ENCODE measurements around the gene CFAP57. TPM values are rescaled to one million over a fixed set of nuclear protein-coding genes. Genes with fewer than 3 reads are reported as not detected.

Gene CFAP57
- total and polyA plus RNA-seq, 2 of the 13 experiments (the other 11 are each of a cell fraction or from before 2014, with no cell fraction given), result 0.01 TPM; not detected in 1

DNA sequence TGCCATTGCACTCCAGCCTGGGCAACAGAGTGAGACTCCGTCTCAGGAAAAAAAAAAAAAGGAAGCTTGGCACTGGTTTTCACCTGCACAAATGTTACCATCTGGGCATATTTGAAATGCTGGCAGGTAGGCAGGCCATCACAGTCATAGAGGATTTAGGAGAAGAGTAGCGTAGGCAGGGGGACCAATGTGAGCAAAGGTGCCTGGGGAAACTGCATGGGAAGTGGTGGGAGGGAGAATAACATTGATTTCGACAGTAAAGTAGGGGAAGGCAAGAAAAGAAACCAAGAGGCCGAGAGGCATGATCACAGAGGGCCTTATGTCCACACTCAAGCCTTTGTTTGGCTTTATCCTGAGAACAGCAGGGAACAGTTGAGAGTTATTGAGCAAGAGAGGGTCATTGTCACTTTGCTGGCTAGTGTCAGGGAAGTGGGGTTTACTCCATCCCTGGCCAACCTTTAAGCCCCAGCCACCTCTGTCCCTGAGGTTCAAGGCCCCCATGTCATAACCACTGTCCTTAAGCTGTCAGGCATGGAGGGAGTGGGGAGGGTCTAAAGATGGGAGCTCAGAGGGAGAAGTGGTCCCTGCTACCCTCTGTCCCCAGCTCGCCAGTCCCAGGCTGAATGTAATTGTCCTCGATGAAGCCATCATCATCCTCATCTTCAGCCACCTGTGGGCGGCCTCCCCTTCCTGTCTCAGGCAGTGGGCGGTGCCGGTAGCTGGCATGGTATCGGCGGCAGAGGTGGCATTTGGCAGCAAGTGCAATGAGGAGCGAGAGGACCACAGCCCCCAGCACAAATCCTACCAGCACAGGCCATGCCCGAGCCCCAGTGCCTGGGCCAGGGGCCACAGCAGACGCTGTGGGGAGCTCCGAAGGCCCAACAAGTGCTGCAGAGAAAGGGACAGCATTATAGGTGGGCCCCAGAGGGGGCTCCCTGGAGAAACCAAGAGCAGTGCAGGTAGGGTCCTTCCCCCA is 110.4 kb downstream of the CFAP57 start:
- 57% methylated on average over 14 of the region's 15 CpGs for WGBS (ENCODE audit: low lambda C conversion rate)
- Histone ChIP-seq H2AFZ (ENCODE audit: low read length) (no peak overlapping the region), H3K4me1 (ENCODE audit: insufficient read depth, low read length) (peaks cover 90% of the 10 kb centered on the region), H3K79me2 (ENCODE audit: insufficient read depth, low read length) (no peaks in the 10 kb centered on the region), H3K9me3 (ENCODE audit: low read length) (no peaks in the 10 kb centered on the region), H3K4me3 (replicated peaks in 1 of 3; ENCODE audit: insufficient read depth in 1 of 3, low read depth in 2 of 3, low read length in 3 of 3) (peak overlapping the region in 1 of 3 experiments; percentile 9; a peak in 1 of 6 replicates), H3K27ac (ENCODE audit: extremely low read length, insufficient read depth, low read length) (peak overlapping the region; percentile 63), H3K4me2 (ENCODE audit: low read depth, low read length) (peak overlapping the region; percentile 54), H4K20me1 (ENCODE audit: insufficient read depth, low read length) (no peaks in the 10 kb centered on the region), H3K36me3 (replicated peaks in 1 of 2; ENCODE audit: control insufficient read depth in 1 of 2, insufficient read depth in 2 of 2, low read length in 2 of 2) (no peaks in the 10 kb centered on the region), H3K27me3 (ENCODE audit: control insufficient read depth in 1 of 2, insufficient read depth in 2 of 2, low read length in 2 of 2) (0 out of 5 replicates have a peak, but pooled peaks cover 0 to 4% of the 10 kb centered on the region in 2 experiments), H3K9ac (ENCODE audit: insufficient read depth, low read depth, low read length) (no peak overlapping the region)
- ChIA-PET POLR2A (interaction anchor here (0.9 to 1.4 kb wide), 3 partner anchors 15 to 66 kb away, joined by 3 to 7 read pairs (median 4); no protein-coding TSS in a partner anchor), CTCF (ENCODE audit: low intra/inter-chr PET ratio, low total read pairs) (no interaction called here)
- DNase-seq (ENCODE audit: low spot score), result peak; percentile 90
- intact Hi-C loops (cut with micrococcal nuclease; ENCODE audit: unreplicated experiment), result no loop called here
- in situ Hi-C loops (cut with HindIII; ENCODE audit: extremely low pct_ligation_motif_present, low pct_unique_long_range_greater_than_20kb), result no loop called here
- FAIRE-seq, result peak; percentile 97
- BruUV-seq (replicated peaks), result no TSS peak
- peak; percentile 79 for ATAC-seq
- TF ChIP-seq, protein P1, sequence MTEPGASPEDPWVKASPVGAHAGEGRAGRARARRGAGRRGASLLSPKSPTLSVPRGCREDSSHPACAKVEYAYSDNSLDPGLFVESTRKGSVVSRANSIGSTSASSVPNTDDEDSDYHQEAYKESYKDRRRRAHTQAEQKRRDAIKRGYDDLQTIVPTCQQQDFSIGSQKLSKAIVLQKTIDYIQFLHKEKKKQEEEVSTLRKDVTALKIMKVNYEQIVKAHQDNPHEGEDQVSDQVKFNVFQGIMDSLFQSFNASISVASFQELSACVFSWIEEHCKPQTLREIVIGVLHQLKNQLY (CRISPR knock-in tag; IDR thresholded peaks at IDR 0.05), result peak; percentile 61; the same call in 1 of the 2 replicates
- 0 out of 2 replicates have a peak, but pooled peaks have one; percentile 29 for TF ChIP-seq MED13 (CRISPR knock-in tag; IDR thresholded peaks at IDR 0.05)
- peak; percentile 83; the same call in 1 of the 2 replicates for TF ChIP-seq PITX1 (CRISPR knock-in tag; IDR thresholded peaks at IDR 0.05)
- TF ChIP-seq CHD4 (IDR thresholded peaks at IDR 0.05; ENCODE audit: borderline replicate concordance, low read length), result peak; percentile 37; the same call in 1 of the 2 replicates
- TF ChIP-seq KDM2A (CRISPR knock-in tag; IDR thresholded peaks at IDR 0.05; ENCODE audit: borderline replicate concordance, low read depth), result 0 out of 2 replicates have a peak, but pooled peaks have one; percentile 14
- no peak for TF ChIP-seq RARG (CRISPR knock-in tag; IDR thresholded peaks at IDR 0.05; ENCODE audit: low read depth)
- peak; percentile 82 for TF ChIP-seq ZNF331 (CRISPR knock-in tag; IDR thresholded peaks at IDR 0.05)
- no peak for TF ChIP-seq ZNF577 (CRISPR knock-in tag; IDR thresholded peaks at IDR 0.05; ENCODE audit: borderline replicate concordance, low read depth)
- peak; percentile 84; the same call in 1 of the 2 replicates for TF ChIP-seq NCOA1 (CRISPR knock-in tag; IDR thresholded peaks at IDR 0.05)
- TF ChIP-seq, protein P2, sequence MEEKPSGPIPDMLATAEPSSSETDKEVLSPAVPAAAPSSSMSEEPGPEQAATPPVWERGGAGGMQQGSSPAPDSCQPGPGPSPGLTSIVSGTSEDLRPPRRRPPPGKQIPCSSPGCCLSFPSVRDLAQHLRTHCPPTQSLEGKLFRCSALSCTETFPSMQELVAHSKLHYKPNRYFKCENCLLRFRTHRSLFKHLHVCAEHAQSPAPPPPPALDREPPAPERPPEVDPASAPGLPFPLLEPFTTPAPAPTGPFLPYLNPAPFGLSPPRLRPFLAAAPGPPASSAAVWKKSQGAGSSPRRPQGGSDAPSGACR (CRISPR knock-in tag; IDR thresholded peaks at IDR 0.05), result no peak
- peak; percentile 90 for TF ChIP-seq ZNF644 (CRISPR knock-in tag; IDR thresholded peaks at IDR 0.05; ENCODE audit: low read depth)
- TF ChIP-seq SOX13 (IDR thresholded peaks at IDR 0.05), result peak; percentile 95
- TF ChIP-seq SOX13 (CRISPR knock-in tag; conservative IDR thresholded peaks at IDR 0.05 in 1 of 2, IDR thresholded peaks at IDR 0.05 in 1 of 2), result peak in 1 of 2 experiments; percentile 99; a peak in 2 of 4 replicates
- TF ChIP-seq TEAD3 (CRISPR knock-in tag; optimal IDR thresholded peaks at IDR 0.05; ENCODE audit: borderline replicate concordance), result peak; percentile 34
- TF ChIP-seq, protein P3, sequence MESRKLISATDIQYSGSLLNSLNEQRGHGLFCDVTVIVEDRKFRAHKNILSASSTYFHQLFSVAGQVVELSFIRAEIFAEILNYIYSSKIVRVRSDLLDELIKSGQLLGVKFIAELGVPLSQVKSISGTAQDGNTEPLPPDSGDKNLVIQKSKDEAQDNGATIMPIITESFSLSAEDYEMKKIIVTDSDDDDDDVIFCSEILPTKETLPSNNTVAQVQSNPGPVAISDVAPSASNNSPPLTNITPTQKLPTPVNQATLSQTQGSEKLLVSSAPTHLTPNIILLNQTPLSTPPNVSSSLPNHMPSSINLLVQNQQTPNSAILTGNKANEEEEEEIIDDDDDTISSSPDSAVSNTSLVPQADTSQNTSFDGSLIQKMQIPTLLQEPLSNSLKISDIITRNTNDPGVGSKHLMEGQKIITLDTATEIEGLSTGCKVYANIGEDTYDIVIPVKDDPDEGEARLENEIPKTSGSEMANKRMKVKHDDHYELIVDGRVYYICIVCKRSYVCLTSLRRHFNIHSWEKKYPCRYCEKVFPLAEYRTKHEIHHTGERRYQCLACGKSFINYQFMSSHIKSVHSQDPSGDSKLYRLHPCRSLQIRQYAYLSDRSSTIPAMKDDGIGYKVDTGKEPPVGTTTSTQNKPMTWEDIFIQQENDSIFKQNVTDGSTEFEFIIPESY (CRISPR knock-in tag; IDR thresholded peaks at IDR 0.05), result 0 out of 2 replicates have a peak, but pooled peaks have one; percentile 17
- 0 out of 2 replicates have a peak, but pooled peaks have one; percentile 70 for TF ChIP-seq ZMYM3 (CRISPR knock-in tag; IDR thresholded peaks at IDR 0.05)
- peak; percentile 66 for TF ChIP-seq FOSL2 (CRISPR knock-in tag; IDR thresholded peaks at IDR 0.05)
- TF ChIP-seq KLF12 (CRISPR knock-in tag; IDR thresholded peaks at IDR 0.05; ENCODE audit: borderline replicate concordance), result no peak
- peak; percentile 96 for TF ChIP-seq GATAD2A (CRISPR knock-in tag; IDR thresholded peaks at IDR 0.05)
- TF ChIP-seq, protein P4, sequence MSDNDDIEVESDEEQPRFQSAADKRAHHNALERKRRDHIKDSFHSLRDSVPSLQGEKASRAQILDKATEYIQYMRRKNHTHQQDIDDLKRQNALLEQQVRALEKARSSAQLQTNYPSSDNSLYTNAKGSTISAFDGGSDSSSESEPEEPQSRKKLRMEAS (IDR thresholded peaks at IDR 0.05), result peak; percentile 69
- TF ChIP-seq CBX5 (CRISPR knock-in tag; IDR thresholded peaks at IDR 0.05; ENCODE audit: borderline replicate concordance), result peak; percentile 46; the same call in 1 of the 2 replicates
